GM23338 (cell line): ENCODE measurements around the gene HARS2. TPM values are rescaled to one million over a fixed set of nuclear protein-coding genes. Genes with fewer than 3 reads are reported as not detected.
A peak's percentile ranks its signal among the peaks of the same experiment; 100 is the strongest.

ENCODE experiments used
- ATAC-seq: fragments of 200-7000 bp; cut with Tn5 transposase; 3 replicates; pipeline ENCODE4 v1.9.1; 2020
- DNase-seq: peaks from one replicate; pipeline ENCODE4 v3.0.0-alpha.2; 2015; ENCODE audit warnings: low spot score
- H2AFZ ChIP-seq: fragments of 200-600 bp; sonication (generic); 2 replicates; pipeline ENCODE4 v1.8.0; 2016; ENCODE audit warnings: antibody characterized with exemption, mild to moderate bottlenecking, moderate library complexity
- H3F3A ChIP-seq: fragments of 200-600 bp; sonication (generic); replicated peaks from 2 replicates; pipeline ENCODE4 v1.8.0; 2017; ENCODE audit warnings: antibody characterized with exemption, mixed run types, low read depth
- H3K27ac ChIP-seq: fragments of 200-600 bp; sonication (generic); 2 replicates; pipeline ENCODE4 v1.6.1; 2016; ENCODE audit warnings: low read depth
- H3K27me3 ChIP-seq: fragments of 200-600 bp; sonication (generic); 2 replicates; pipeline ENCODE4 v1.8.0; 2016; ENCODE audit warnings: mild to moderate bottlenecking, mixed run types, moderate library complexity; ENCODE audit not compliant: insufficient read depth
- H3K36me3 ChIP-seq: fragments of 200-600 bp; sonication (generic); 2 replicates; pipeline ENCODE4 v1.8.0; 2016; ENCODE audit warnings: mild to moderate bottlenecking; ENCODE audit not compliant: insufficient read depth
- H3K4me1 ChIP-seq: fragments of 200-600 bp; sonication (generic); 2 replicates; pipeline ENCODE4 v1.8.0; 2016; ENCODE audit warnings: mild to moderate bottlenecking, moderate library complexity; ENCODE audit not compliant: insufficient read depth
- H3K4me2 ChIP-seq: fragments of 200-600 bp; sonication (generic); 2 replicates; pipeline ENCODE4 v1.7.1; 2017; ENCODE audit warnings: mixed run types
- H3K4me3 ChIP-seq: fragments of 200-600 bp; sonication (generic); 2 replicates; pipeline ENCODE4 v1.6.1; 2016; ENCODE audit warnings: mixed run types
- H3K79me2 ChIP-seq: fragments of 200-600 bp; sonication (generic); replicated peaks from 2 replicates; pipeline ENCODE4 v1.8.0; 2017; ENCODE audit warnings: mild to moderate bottlenecking; ENCODE audit not compliant: insufficient read depth
- H3K9me2 ChIP-seq: fragments of 200-600 bp; sonication (generic); 2 replicates; pipeline ENCODE4 v1.8.0; 2017; ENCODE audit not compliant: insufficient read depth
- H4K20me1 ChIP-seq: fragments of 200-600 bp; sonication (generic); replicated peaks from 2 replicates; pipeline ENCODE4 v1.8.0; 2017; ENCODE audit warnings: mild to moderate bottlenecking; ENCODE audit not compliant: insufficient read depth
- H3K27ac Mint-ChIP-seq: 2 replicates; pipeline ENCODE4 v1.8.0; 2020; ENCODE audit warnings: inconsistent platforms, mild to moderate bottlenecking, moderate library complexity, mixed read lengths
- H3K27me3 Mint-ChIP-seq: 3 replicates; pipeline ENCODE4 v1.8.0; 2022; ENCODE audit warnings: low read depth, mild to moderate bottlenecking, moderate library complexity, mixed read lengths, inconsistent platforms; ENCODE audit not compliant: insufficient read depth, poor library complexity
- H3K36me3 Mint-ChIP-seq: 3 replicates; pipeline ENCODE4 v1.8.0; 2021; ENCODE audit warnings: low read depth, mild to moderate bottlenecking, inconsistent platforms, moderate library complexity, mixed read lengths
- H3K4me1 Mint-ChIP-seq: 3 replicates; pipeline ENCODE4 v1.8.0; 2020; ENCODE audit warnings: mild to moderate bottlenecking, inconsistent platforms, mixed read lengths
- H3K4me3 Mint-ChIP-seq: 3 replicates; pipeline ENCODE4 v1.8.0; 2021; ENCODE audit warnings: moderate library complexity, mild to moderate bottlenecking, inconsistent platforms, mixed read lengths
- H3K9me3 Mint-ChIP-seq: 3 replicates; pipeline ENCODE4 v1.8.0; 2020; ENCODE audit warnings: moderate library complexity, mild to moderate bottlenecking, inconsistent platforms, mixed read lengths
- ETS1 ChIP-seq: IDR thresholded peaks from 2 replicates; pipeline ENCODE4 v1.6.1; 2016; ENCODE audit warnings: antibody characterized with exemption
- EZH2phosphoT487 ChIP-seq: fragments of 200-600 bp; sonication (generic); IDR thresholded peaks from one replicate; pipeline ENCODE4 v1.8.1; 2018; ENCODE audit warnings: antibody characterized with exemption; ENCODE audit not compliant: unreplicated experiment
- POLR2AphosphoS5 ChIP-seq: IDR thresholded peaks from 2 replicates; pipeline ENCODE4 v1.6.1; 2016; ENCODE audit warnings: antibody characterized with exemption, low read depth
- ZNF114 ChIP-seq: fragments of 250-450 bp; sonication (Bioruptor Pico); IDR thresholded peaks from 2 replicates; pipeline ENCODE4 v1.5.0; 2020; ENCODE audit warnings: mild to moderate bottlenecking, moderate library complexity
- ZNF331 ChIP-seq: fragments of 250-450 bp; sonication (Bioruptor Pico); IDR thresholded peaks from 2 replicates; pipeline ENCODE4 v1.5.0; 2020; ENCODE audit warnings: low read depth, mild to moderate bottlenecking, moderate library complexity
- ZNF462 ChIP-seq: fragments of 250-450 bp; sonication (Bioruptor Pico); IDR thresholded peaks from 2 replicates; pipeline ENCODE4 v1.5.0; 2020; ENCODE audit warnings: mild to moderate bottlenecking, moderate library complexity
- polyA plus RNA-seq: library from polyadenylated mRNA; unstranded; fragments of >200 nt; fragmentation: Nextera tagmentation; extraction: Ambion mirVana; gene quantifications from 2 replicates; pipeline ENCODE4 v1.2.1, GENCODE V29; 2016
- total RNA-seq: library from RNA; depleted of rRNA; stranded (reverse); fragments of >200 nt; shearing (Covaris generic); gene quantifications from 2 replicates; pipeline ENCODE4 v1.2.3, GENCODE V29; 2014

The HARS2 gene
- total and polyA plus RNA-seq, 2 experiments from 2014 or later = 14.4 to 21.6 TPM

GRCh38 chr5:140674211-140674610 is 17.0 kb upstream of the HARS2 start:
- Mint-ChIP-seq H3K27ac (no peak overlapping the region), H3K4me1 (peaks cover 9% of the 10 kb centered on the region), H3K36me3 (peaks cover 73% of the 10 kb centered on the region), H3K9me3 (no peaks in the 10 kb centered on the region), H3K27me3 (peaks cover 5% of the 10 kb centered on the region), H3K4me3 (no peak overlapping the region; the same call in 2 of the 3 replicates)
- peaks cover 6% of the 10 kb centered on the region for H3K4me1 ChIP-seq
- H3K36me3 ChIP-seq = peaks cover 14% of the 10 kb centered on the region; the same call in 1 of the 2 replicates
- H3K27me3 ChIP-seq = no peaks in the 10 kb centered on the region
- no peak overlapping the region for H2AFZ ChIP-seq
- H3K79me2 ChIP-seq = no peaks in the 10 kb centered on the region
- peaks cover 14% of the 10 kb centered on the region; the same call in 1 of the 2 replicates for H3F3A ChIP-seq
- TF ChIP-seq ZNF462 (no peak), EZH2phosphoT487 (no peak), POLR2AphosphoS5 (no peak), ETS1 (no peak), ZNF114 (no peak), ZNF331 (CRISPR knock-in tag) (no peak)
- H3K27ac ChIP-seq = peak overlapping the region; percentile 55; the same call in 1 of the 2 replicates
- DNase-seq (no peak), ATAC-seq (no peak)
- H3K4me2 ChIP-seq = no peak overlapping the region
- no peaks in the 10 kb centered on the region for H3K9me2 ChIP-seq
- H3K4me3 ChIP-seq = no peak overlapping the region
- H4K20me1 ChIP-seq = no peaks in the 10 kb centered on the region
